HL-60 (cell line): ENCODE results near the gene POLN.

Source experiments
- DNase-seq, 2 experiments: peaks; one replicate each; pipeline ENCODE4 v3.0.0-alpha.2; 2010 to 2020; ENCODE audit warnings: low read depth in 1 of 2, low spot score in 1 of 2
- H3K27ac ChIP-seq: fragments of 250-450 bp; sonication (Bioruptor Pico); replicated peaks from 2 replicates; pipeline ENCODE4 v1.5.1; 2020; ENCODE audit warnings: mild to moderate bottlenecking, moderate library complexity
- H3K27me3 ChIP-seq: fragments of 250-450 bp; sonication (Bioruptor Pico); 2 replicates; pipeline ENCODE4 v1.5.1; 2021; ENCODE audit warnings: mild to moderate bottlenecking, moderate library complexity; ENCODE audit not compliant: insufficient read depth, poor library complexity, severe bottlenecking
- H3K4me3 ChIP-seq: replicated peaks from 2 replicates; pipeline ENCODE4 v1.5.1; 2011; ENCODE audit warnings: mild to moderate bottlenecking, control low read depth, low read length; ENCODE audit not compliant: insufficient read depth
- GABPA ChIP-seq: IDR thresholded peaks from 2 replicates; pipeline ENCODE4 v1.6.1; 2012; ENCODE audit warnings: low read depth
- POLR2AphosphoS5 ChIP-seq: IDR thresholded peaks from 2 replicates; pipeline ENCODE4 v1.6.1; 2012; ENCODE audit warnings: low read depth
- REST ChIP-seq: IDR thresholded peaks from 2 replicates; pipeline ENCODE4 v1.6.1; 2012; ENCODE audit warnings: low read depth; ENCODE audit not compliant: insufficient replicate concordance
- SPI1 ChIP-seq: IDR thresholded peaks from 2 replicates; pipeline ENCODE4 v1.6.1; 2012; ENCODE audit warnings: low read depth, mild to moderate bottlenecking, borderline replicate concordance
- TF ChIP-seq, protein P1 (sequence below): IDR thresholded peaks from one replicate; pipeline ENCODE4 v1.5.1; 2011; ENCODE audit warnings: low read length, control low read depth, inconsistent platforms; ENCODE audit not compliant: insufficient read depth

The POLN gene

DNA sequence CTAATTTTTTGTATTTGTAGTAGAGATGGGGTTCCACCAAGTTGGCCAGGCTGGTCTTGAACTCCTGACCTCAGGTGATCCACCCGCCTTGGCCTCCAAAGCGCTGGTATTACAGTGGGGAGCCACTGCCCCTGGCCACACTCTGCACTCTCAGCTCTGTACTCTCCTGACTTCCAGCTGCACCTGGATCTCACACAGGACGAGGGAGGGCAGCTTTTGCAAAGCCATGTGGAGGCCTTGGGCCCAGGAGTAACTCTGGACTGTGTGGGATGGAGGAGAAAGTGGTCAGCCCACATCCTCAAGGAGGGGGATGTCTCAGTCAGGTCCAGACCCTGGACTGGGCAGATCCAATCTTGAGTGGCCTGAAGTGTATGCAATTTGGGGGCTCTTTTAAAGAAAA, 159.8 kb downstream of the POLN start:
- Histone ChIP-seq H3K4me3 (no peak overlapping the region), H3K27ac (no peak overlapping the region), H3K27me3 (no peaks in the 10 kb centered on the region)
- no peak for DNase-seq
- TF ChIP-seq, protein P1, sequence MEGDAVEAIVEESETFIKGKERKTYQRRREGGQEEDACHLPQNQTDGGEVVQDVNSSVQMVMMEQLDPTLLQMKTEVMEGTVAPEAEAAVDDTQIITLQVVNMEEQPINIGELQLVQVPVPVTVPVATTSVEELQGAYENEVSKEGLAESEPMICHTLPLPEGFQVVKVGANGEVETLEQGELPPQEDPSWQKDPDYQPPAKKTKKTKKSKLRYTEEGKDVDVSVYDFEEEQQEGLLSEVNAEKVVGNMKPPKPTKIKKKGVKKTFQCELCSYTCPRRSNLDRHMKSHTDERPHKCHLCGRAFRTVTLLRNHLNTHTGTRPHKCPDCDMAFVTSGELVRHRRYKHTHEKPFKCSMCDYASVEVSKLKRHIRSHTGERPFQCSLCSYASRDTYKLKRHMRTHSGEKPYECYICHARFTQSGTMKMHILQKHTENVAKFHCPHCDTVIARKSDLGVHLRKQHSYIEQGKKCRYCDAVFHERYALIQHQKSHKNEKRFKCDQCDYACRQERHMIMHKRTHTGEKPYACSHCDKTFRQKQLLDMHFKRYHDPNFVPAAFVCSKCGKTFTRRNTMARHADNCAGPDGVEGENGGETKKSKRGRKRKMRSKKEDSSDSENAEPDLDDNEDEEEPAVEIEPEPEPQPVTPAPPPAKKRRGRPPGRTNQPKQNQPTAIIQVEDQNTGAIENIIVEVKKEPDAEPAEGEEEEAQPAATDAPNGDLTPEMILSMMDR: no peak
- TF ChIP-seq SPI1 (no peak), POLR2AphosphoS5 (no peak), REST (no peak), GABPA (no peak)

GRCh38 chr4:2081540-2081939, 160.4 kb downstream of the POLN start:
- TF ChIP-seq GABPA (no peak), REST (no peak), SPI1 (no peak), POLR2AphosphoS5 (no peak)
- TF ChIP-seq, protein P1: no peak
- Histone ChIP-seq H3K4me3 (no peak overlapping the region), H3K27ac (no peak overlapping the region), H3K27me3 (no peaks in the 10 kb centered on the region)
- no peak for DNase-seq

- Histone ChIP-seq H3K4me3 (no peak overlapping the region), H3K27me3 (no peaks in the 10 kb centered on the region), H3K27ac (no peak overlapping the region)
- DNase-seq: no peak
- TF ChIP-seq SPI1 (no peak), GABPA (no peak), REST (no peak), POLR2AphosphoS5 (no peak)
- TF ChIP-seq, protein P1: no peak
These were observed 161.3 kb downstream of the POLN start for GRCh38 chr4:2080429-2081300.
